ENCODE data around the gene COQ4. TPM values are rescaled to one million over a fixed set of nuclear protein-coding genes. Genes with fewer than 3 reads are reported as not detected.
A peak's percentile ranks its signal among the peaks of the same experiment; 100 is the strongest.

COQ4 gene
- total and polyA plus RNA-seq, 2 of the 8 experiments (the other 6 are each of a cell fraction or from before 2014, with no cell fraction given): 32.3 to 58.8 TPM

- Histone ChIP-seq H3K4me3 (ENCODE audit: extremely low read depth in 1 of 4, insufficient read depth in 2 of 4, low read depth in 3 of 4, low read length in 4 of 4) (peak overlapping the region; percentile 82 to 96 (median 95)), H2BK120ac (replicated peaks; ENCODE audit: low read depth, low read length) (no peak overlapping the region), H2BK5ac (ENCODE audit: low read depth, low read length) (0 out of 2 replicates have a peak overlapping the region, but pooled peaks have one; percentile 71), H3K4me1 (replicated peaks in 1 of 4; ENCODE audit: control insufficient read depth in 3 of 4, insufficient read depth in 4 of 4, low read length in 3 of 4) (peaks cover 3 to 12% (median 6%) of the 10 kb centered on the region in 4 experiments; a peak in 6 of 7 replicates), H3K9me3 (ENCODE audit: insufficient read depth in 2 of 2, low read depth in 1 of 2, low read length in 1 of 2) (no peaks in the 10 kb centered on the region), H3K79me1 (ENCODE audit: low read depth, low read length) (peaks cover 10% of the 10 kb centered on the region; the same call in 1 of the 2 replicates), H3K9ac (replicated peaks in 1 of 4; ENCODE audit: extremely low read depth in 1 of 4, low read depth in 3 of 4, low read length in 3 of 4) (no peak overlapping the region), H4K20me1 (replicated peaks in 1 of 2; ENCODE audit: control insufficient read depth in 1 of 2, insufficient read depth in 2 of 2, low read length in 2 of 2) (peaks cover 0 to 11% of the 10 kb centered on the region in 2 experiments), H3K4me2 (ENCODE audit: insufficient read depth in 1 of 2, low read depth in 2 of 2, low read length in 2 of 2) (peak overlapping the region; percentile 77 to 90), H3K27me3 (replicated peaks in 1 of 4; ENCODE audit: control insufficient read depth in 3 of 4, extremely low read depth in 1 of 4, insufficient read depth in 3 of 4, low read length in 3 of 4) (peaks cover 11 to 30% (median 20%) of the 10 kb centered on the region in 4 experiments), H3K79me2 (ENCODE audit: control insufficient read depth in 1 of 2, insufficient read depth in 2 of 2, low read length in 2 of 2) (peaks cover 7 to 25% of the 10 kb centered on the region in 2 experiments), H2BK20ac (ENCODE audit: low read length) (no peak overlapping the region), H4K5ac (ENCODE audit: insufficient read length, low read depth, low read length) (no peak overlapping the region), H4K8ac (ENCODE audit: extremely low read depth, insufficient read depth, low read length) (no peak overlapping the region), H3K18ac (ENCODE audit: extremely low read depth, low read length) (no peak overlapping the region; the same call in 1 of the 2 replicates), H2BK12ac (ENCODE audit: low read depth, low read length) (no peak overlapping the region), H3K23ac (ENCODE audit: insufficient read length) (no peak overlapping the region), H2AFZ (ENCODE audit: low read length) (no peak overlapping the region; the same call in 1 of the 2 replicates), H3K36me3 (ENCODE audit: control insufficient read depth in 2 of 4, insufficient read depth in 4 of 4, low read length in 3 of 4) (no peaks in the 10 kb centered on the region; a peak in 2 of 8 replicates), H2BK15ac (ENCODE audit: low read length) (no peak overlapping the region), H3K14ac (ENCODE audit: insufficient read length) (no peak overlapping the region), H3K23me2 (ENCODE audit: low read depth, low read length) (peaks cover 8% of the 10 kb centered on the region; the same call in 1 of the 2 replicates), H3K27ac (ENCODE audit: low read depth, low read length) (no peak overlapping the region), H3K4ac (replicated peaks; ENCODE audit: insufficient read length, low read depth, low read length) (no peak overlapping the region), H4K91ac (replicated peaks; ENCODE audit: insufficient read length, low read length) (no peak overlapping the region), H3K56ac (replicated peaks; ENCODE audit: insufficient read length, low read depth, low read length) (no peak overlapping the region), H2AK5ac (ENCODE audit: low read depth, low read length) (no peak overlapping the region)
- TF ChIP-seq ASH2L (IDR thresholded peaks at IDR 0.05; ENCODE audit: low read length): no peak
- no peak for TF ChIP-seq NRF1 (IDR thresholded peaks at IDR 0.05; ENCODE audit: low read depth, low read length)
- no peak for TF ChIP-seq PHF8 (conservative IDR thresholded peaks at IDR 0.05; ENCODE audit: low read depth, low read length)
- no peak for TF ChIP-seq SP1 (IDR thresholded peaks at IDR 0.05; ENCODE audit: low read depth, low read length)
- no peak for TF ChIP-seq FOSL1 (IDR thresholded peaks at IDR 0.05; ENCODE audit: insufficient read depth, low read depth, low read length)
- no peak for TF ChIP-seq SUZ12 (IDR thresholded peaks at IDR 0.05; ENCODE audit: low read length)
- no peak for TF ChIP-seq CHD1 (IDR thresholded peaks at IDR 0.05; ENCODE audit: low read depth, low read length)
- no peak for TF ChIP-seq HDAC6 (IDR thresholded peaks at IDR 0.05; ENCODE audit: low read depth, low read length)
- TF ChIP-seq, protein P1, sequence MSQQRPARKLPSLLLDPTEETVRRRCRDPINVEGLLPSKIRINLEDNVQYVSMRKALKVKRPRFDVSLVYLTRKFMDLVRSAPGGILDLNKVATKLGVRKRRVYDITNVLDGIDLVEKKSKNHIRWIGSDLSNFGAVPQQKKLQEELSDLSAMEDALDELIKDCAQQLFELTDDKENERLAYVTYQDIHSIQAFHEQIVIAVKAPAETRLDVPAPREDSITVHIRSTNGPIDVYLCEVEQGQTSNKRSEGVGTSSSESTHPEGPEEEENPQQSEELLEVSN (IDR thresholded peaks at IDR 0.05): no peak
- CTCF ChIA-PET (ENCODE audit: partially characterized antibody): interaction anchor here (1.1 to 25.1 kb wide), 5 partner anchors 8 to 39 kb away, joined by 3 to 544 read pairs (median 29); no protein-coding TSS in a partner anchor
- no peak for FAIRE-seq
- POLR2A ChIA-PET (ENCODE audit: partially characterized antibody): interaction anchor here (1.0 to 6.2 kb wide), 8 partner anchors 8 to 94 kb away, joined by 3 to 52 read pairs (median 4); partner anchors contain the start of genes GOLGA2 and SWI5
- DNase-seq (ENCODE audit: low read depth in 1 of 2, low spot score in 2 of 2): no peak
Measured at GRCh38 chr9:128370367-128370751, 47.7 kb downstream of the COQ4 start.
